Measurements from ENCODE around the gene TBCD.

GRCh38 chr17:82926716-82927115 lies 174.9 kb downstream of the TBCD start:
- TF ChIP-seq CTCF (conservative IDR thresholded peaks at IDR 0.05; ENCODE audit: low read length): no peak
- no peak for TF ChIP-seq EZH2phosphoT487 (IDR thresholded peaks at IDR 0.05; ENCODE audit: borderline replicate concordance, low read depth, low read length)

All from OCI-LY7 (cell line).